Upper lobe of left lung (tissue), 4 donors: ENCODE data around the gene LHFPL5.

Experiments
- EP300 ChIP-seq, 4 donors: sonication (generic); formaldehyde crosslinking; IDR thresholded peaks; one replicate each; pipeline ENCODE4 v1.5.1; 2017; ENCODE audit warnings: antibody characterized with exemption in 4 of 4, control low read depth in 2 of 4
- POLR2AphosphoS5 ChIP-seq, 2 donors: sonication (generic); formaldehyde crosslinking; IDR thresholded peaks; one replicate each; pipeline ENCODE4 v1.5.1; 2017; ENCODE audit warnings: antibody characterized with exemption in 2 of 2
- TF ChIP-seq, protein P1 (sequence below), 6 experiments: fragments of 450-650 bp in 4 of 6; fragments of 200-600 bp in 2 of 6; sonication (generic) in 2 of 6; IDR thresholded peaks; one replicate each; pipeline ENCODE4 v1.5.1; 2016 to 2019; ENCODE audit warnings: antibody characterized with exemption in 6 of 6

DNA sequence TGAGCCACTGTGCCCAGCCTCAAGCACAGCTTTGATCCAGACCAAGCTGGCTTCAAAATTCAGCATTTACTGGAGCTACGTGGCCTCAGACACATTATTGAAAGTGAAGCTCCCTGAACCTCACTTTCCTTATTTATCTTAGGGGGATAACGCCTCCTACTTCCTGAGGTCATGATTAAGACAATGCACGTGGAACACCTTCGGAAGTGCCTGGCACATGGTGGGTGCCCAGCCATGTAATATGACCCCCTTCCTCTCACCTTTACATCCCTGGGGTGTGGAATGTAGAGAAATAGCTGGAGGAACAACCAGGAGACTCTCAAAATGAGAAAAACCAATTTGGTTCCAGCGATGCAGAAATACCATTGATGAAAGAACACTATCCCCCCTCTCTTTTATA, 6.4 kb upstream of the LHFPL5 start:
- TF ChIP-seq EP300 (IDR thresholded peaks at IDR 0.05) (no peak), POLR2AphosphoS5 (IDR thresholded peaks at IDR 0.05) (no peak)
- TF ChIP-seq, protein P1, sequence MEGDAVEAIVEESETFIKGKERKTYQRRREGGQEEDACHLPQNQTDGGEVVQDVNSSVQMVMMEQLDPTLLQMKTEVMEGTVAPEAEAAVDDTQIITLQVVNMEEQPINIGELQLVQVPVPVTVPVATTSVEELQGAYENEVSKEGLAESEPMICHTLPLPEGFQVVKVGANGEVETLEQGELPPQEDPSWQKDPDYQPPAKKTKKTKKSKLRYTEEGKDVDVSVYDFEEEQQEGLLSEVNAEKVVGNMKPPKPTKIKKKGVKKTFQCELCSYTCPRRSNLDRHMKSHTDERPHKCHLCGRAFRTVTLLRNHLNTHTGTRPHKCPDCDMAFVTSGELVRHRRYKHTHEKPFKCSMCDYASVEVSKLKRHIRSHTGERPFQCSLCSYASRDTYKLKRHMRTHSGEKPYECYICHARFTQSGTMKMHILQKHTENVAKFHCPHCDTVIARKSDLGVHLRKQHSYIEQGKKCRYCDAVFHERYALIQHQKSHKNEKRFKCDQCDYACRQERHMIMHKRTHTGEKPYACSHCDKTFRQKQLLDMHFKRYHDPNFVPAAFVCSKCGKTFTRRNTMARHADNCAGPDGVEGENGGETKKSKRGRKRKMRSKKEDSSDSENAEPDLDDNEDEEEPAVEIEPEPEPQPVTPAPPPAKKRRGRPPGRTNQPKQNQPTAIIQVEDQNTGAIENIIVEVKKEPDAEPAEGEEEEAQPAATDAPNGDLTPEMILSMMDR (IDR thresholded peaks at IDR 0.05), result no peak
